GM11168 (cell line): Measurements from ENCODE around the gene R3HCC1L.
"Not testable (repeated sequence)": the region's sequence is repeated elsewhere in the genome, so short reads cannot be mapped to it uniquely, and the experiment has no call there.

Source experiments
- in situ Hi-C: fragments of 300-500 bp; cut with MboI; formaldehyde crosslinking; loops from one replicate; pipeline ENCODE4 v1.12.0; 2022; ENCODE audit warnings: low sequenced_read_pairs; ENCODE audit not compliant: unreplicated experiment

The R3HCC1L gene

DNA sequence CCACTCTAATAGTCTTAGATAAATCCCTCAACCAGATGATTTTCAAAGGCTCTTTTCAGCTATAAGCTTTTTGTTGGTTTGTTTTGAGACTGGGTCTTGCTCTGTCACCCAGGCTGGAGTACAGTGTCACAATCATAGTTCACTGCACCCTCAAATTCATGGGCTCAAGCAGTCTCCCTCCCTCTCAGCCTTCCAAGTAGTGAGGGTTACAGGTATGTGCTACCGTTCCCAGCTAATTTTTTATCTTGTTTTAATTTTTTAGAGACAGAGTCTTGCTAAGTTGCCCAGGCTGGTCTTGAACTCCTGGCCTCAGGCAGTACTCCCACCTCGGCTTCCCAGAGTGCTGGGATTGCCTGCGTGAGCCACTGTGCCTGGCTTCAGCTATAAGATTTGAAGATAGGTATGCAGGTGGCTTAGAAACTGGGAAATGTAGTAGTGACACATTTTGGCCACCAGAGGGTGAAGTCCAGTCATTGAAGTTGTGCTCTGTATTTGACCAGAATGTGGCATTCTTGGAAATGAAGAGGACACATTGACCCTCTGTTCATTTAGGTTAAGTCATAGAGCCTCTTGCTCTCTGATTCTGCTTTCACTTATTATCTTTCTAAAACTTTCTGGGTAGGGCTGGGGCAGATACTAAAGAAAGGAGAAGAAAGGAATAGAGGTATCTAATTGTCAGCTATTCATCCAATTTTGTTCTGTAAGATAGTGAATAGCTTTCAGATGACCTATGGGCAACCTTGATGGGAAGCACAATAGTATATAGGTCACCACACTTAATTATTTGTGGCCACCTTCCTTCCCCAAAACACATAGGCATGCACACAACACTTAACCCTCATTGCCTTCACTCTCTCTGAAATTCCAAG is 36.0 kb downstream of the R3HCC1L start:
- in situ Hi-C loops = no loop called here

DNA sequence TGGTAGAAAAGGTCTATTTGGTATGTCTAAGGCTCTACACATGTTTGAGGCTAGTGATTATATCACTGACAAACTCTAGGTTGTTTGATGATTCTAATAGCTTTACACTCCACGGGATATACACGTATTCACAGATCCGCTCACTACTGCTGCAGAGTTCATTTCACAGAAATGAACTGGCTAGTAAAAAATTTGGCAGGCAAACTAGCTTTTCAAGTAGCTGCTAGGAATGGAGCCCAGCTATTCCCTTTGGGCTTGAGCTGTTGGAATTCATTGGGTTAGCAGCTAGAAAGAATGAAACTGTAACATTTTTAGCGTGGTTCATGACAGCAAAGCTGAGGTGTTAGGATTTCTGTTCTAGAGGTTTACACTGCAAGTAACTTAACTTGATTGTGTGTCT is 37.6 kb downstream of the R3HCC1L start:
- in situ Hi-C loops = no loop called here

DNA sequence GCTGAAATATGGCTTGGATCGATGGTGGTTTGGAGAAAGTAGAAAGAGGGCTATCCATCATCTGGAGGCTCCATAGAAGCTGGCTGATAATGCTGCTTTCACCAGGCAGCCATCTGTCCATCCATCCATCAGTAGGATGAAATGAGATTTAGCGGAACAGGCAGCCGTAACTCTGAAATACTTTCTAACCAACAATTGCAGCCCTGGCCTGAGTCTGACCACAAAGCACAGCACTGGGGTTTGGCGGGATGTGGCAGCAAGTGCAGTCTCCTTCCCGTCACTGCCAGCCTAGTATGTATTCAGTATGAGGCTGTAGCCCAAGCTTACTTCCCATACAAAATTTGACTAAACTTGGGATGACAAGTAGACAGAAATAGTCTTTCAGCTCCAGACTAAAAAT is 38.0 kb downstream of the R3HCC1L start:
- in situ Hi-C loops = no loop called here

DNA sequence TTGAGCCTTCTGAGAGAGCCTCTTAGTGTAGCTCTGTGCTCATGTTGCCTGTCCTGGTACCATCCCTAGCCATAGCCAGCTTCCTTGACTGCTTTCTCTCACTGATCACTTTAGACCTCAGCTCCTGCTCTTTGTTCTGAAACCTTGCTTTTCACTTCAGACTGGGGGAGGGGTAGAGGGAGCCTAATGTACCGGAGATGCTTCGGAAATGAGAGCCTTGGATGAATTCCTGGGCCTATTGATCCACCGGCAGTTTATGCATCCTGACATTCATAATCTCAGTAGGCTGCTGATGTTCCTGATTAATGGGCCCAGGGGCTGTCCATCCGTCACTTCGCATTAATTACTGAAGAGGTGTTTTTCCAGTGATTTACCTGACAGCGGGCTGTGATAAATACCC is 38.8 kb downstream of the R3HCC1L start:
- in situ Hi-C loops = no loop called here

DNA sequence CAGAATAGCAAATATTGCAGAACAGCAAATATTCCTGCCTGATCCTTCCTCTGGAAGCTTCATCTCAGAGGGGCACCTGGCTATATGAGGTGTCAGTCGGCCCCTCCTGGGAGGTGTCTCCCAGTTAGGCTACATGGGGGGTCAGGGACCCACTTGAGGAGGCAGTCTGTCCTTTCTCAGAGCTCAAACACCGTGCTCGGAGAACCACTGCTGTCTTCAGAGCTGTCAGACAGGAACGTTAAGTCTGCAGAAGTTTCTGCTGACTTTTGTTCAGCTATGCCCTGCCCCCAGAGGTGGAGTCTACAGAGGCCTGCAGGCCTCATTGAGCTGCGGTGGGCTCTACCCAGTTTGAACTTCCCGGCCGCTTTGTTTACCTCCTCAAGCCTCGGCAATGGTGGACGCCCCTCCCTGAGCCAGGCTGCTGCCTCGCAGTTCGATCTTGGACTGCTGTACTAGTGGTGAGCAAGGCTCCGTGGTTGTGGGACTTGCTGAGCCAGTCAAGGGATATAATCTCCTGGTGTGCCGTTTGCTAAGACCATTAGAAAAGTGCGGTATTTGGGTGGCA is 48.0 kb downstream of the R3HCC1L start:
- in situ Hi-C loops = not testable (repeated sequence)

DNA sequence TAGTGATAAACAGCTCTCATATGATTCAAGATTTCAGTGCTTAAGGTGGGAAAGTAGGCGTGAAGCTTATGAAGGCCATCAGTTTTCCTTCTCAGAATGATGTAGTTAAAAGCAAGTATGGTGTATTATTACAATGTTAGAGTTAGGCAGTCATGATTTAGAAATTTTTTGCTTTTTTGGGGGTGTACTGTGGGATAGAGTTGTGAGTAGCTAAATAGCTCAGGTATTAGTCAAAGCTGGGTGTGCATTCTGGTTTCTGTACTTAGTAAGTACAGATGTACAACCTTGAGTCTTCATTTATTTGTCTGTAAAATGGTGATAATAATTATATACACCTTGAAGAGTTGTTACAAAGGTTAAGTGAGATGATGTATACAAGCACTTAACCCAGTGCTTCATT is 52.2 kb downstream of the R3HCC1L start:
- in situ Hi-C loops = no loop called here

DNA sequence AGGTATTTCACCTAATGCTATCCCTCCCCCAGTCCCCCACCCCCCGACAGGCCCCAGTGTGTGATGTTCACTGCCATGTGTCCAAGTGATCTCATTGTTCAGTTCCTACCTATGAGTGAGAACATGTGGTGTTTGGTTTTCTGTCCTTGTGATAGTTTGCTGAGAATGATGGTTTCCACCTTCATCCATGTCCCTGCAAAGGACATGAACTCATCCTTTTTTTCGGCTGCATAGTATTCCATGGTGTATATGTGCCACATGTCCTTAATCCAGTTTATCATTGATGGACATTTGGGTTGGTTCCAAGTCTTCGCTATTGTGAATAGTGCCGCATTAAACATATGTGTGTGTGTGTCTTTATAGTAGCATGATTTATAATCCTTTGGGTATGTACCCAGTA is 56.3 kb downstream of the R3HCC1L start:
- in situ Hi-C loops = not testable (repeated sequence)

DNA sequence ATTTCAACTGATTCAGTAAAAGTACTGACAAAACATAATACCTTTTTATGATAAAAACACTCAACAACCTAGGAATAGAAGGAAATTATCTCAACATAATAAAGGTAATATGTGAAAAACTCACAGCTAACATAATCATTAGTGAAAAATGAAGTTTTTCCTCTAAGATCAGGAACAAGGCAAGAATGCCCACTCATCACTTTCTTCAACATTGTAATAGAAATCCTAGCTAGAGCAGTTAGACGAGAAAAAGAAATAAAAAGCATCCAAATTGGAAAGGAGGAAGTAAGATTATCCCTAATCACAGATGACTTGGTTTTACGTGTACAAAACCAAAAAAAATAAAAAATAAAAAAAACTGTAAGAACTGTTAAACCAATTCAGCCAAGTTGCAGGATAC is 58.6 kb downstream of the R3HCC1L start:
- in situ Hi-C loops = no loop called here

DNA sequence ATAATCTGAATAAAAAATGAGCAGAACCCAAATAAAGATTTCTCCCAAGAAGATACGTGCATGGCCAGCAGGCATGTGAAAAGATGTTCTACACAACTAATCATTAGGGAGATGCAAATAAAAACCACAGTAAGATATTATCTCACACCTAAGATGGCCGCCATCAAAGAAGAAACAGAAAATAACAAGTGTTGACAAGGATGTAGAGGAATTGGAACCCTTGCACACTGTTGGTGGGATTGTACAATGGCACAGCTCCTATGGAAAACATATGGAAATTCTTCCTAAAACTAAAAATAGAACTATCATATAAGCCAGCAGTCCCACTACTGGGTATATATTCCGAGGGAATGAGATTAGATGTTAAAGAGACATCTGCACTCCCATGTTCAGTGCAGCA is 60.2 kb downstream of the R3HCC1L start:
- in situ Hi-C loops = no loop called here

DNA sequence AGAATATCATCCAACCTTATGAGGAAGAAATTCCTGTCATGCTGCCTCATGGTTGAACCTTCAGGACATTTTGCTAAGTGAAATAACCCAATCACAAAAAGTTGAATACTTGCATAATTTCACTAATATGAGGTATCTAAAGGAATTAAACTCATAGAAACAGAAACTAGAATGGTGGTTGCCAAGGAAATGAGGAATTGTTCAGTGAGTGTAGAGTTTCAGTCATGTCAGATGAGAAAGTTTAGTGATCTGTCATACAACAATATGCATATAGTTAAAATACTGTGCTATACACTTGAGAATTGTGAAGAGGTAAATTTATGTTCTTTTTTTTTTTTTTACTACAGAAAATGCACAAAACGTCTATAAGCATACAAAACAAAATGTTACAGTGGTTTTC is 60.7 kb downstream of the R3HCC1L start:
- in situ Hi-C loops = no loop called here

DNA sequence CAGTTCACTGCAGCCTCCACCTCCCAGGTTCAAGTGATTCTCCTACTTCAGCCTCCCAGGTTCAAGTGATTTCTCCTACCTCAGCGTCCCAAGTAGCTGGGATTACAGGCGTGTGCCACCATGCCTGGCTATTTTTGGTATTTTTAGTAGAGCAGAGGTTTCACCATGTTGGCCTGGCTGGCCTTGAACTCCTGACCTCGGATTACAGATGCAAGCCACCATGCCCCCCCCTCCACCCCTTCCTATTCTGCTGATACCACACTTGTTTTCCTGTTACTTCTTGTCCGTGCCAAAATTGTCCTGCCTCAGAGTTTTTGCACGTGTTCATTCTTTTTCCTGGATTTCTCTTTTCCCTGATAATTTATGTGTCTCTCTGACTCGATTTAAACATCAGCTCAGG is 62.5 kb downstream of the R3HCC1L start:
- in situ Hi-C loops = no loop called here

DNA sequence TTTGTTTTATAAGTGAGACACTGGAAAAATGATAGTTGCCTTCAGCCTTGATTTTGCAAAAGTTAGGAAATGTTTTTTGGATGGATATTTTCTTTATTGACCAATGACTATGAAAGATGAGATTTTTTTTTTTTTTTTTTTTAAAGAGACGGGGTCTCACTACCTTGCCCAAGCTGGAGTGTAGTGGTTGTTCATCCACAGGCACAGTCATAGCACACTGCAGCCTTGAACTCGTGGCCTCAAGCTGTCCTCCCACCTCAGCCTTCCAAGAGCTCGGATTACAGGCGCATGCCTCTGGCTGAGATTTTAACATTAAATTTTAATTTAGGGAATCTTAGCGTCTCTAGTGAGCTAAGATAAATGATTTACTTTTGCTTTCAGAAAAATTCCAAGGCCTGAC is 67.3 kb downstream of the R3HCC1L start:
- in situ Hi-C loops = no loop called here

DNA sequence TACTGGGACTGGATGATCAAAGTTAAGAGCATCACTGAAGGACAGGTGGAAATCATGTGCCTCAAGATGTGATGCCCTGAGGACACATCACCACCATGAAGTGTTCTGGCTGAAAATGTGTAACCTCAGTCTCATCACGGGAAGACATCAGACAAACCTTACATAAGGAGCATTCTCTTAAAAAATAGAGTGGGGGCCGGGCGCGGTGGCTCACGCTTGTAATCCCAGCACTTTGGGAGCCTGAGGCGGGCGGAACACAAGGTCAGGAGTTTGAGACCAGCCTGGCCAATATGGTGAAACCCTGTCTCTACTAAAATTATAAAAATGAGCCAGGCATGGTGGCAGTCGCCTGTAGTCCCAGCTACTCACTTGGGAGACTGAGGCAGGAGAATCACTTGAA is 67.9 kb downstream of the R3HCC1L start:
- in situ Hi-C loops = no loop called here

DNA sequence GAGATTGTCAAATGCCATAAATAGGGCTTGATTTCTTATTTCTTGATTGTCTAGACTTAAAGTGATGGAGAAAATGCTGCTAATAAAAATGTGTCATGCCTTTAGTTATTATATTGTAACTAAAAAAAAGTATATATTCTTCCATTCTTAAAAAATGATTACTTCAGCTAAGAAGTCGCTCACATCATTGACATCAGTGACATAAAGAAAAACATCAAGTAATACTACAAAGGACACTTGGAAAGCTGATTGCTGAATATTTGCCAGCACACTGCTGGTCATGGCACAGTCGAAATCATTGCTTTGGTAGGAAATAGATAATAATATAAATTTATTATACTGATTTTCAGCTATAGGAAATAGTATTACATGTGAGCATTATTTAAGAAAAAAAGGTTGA is 70.9 kb downstream of the R3HCC1L start:
- in situ Hi-C loops = no loop called here

DNA sequence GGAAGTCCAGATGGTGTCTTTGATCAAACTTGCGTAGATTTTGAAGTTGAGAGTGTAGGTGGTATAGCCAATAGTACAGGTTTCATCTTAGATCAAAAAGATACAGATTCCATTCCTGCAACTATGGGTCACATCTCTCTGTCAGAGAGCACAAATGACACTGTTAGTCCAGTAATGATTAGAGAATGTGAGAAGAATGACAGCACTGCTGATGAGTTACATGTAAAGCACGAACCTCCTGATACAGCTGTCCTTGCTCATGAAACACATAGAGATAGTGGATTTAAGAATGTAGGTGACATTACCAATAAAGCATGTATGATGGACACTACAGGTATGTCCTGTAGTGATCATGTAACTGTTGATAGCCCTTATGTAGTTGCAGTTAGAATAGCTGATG is 74.5 kb downstream of the R3HCC1L start:
- in situ Hi-C loops = no loop called here

DNA sequence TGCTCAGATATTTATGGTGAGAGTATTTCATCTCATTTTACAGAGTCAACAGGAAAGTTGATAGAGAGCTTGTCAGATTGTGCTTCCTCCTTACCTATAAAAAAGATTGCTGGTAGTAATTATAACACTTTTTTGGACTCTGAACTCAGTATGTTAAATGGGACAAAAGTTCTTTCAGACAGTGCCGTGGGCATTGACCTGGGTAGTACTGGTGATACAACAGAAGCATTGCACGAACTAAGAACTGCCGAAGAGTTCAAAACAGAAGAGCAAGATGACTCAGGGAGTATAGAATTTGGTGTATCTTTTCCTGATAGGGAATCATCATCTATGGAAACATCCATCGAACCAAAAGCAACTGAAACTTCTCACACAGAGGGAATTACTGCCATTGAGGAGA is 75.0 kb downstream of the R3HCC1L start:
- in situ Hi-C loops = no loop called here

DNA sequence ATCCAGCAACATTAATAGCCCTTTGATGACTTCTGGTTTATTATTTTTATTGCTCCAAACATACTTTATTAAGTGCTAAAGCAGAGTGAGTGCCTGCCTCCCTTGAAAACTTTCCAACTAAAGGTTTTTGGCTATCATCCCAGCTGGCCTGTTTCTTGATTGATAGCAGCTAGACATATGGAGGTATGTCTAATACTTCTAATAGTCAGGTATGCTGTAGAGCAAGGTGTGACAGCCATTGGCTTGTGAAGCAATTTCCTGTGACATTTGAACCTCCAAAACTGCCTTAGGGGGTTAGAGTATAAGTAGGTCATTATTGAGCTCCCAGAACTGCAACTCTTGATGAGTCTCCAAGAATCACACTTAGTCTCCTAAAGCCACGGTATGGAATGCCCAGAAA is 77.7 kb downstream of the R3HCC1L start:
- in situ Hi-C loops = no loop called here

DNA sequence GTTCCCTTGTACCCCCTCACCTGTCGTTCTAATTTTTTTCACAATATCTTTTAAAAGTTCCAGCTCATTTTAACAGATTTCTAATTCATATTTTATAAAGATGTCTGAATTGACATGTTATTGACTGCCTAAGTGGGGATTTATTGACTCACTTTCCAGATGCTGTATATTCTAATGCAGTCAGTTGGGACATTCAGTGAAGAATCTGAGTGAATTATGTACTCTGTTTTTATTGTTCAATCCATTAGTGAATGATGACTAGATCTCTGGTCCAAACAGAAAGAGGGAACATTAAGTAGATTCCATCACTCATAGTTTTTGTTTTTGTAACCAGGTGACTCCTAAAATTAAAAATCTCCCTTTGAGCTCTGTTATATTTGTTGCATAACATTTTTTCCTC is 79.3 kb downstream of the R3HCC1L start:
- in situ Hi-C loops = no loop called here

DNA sequence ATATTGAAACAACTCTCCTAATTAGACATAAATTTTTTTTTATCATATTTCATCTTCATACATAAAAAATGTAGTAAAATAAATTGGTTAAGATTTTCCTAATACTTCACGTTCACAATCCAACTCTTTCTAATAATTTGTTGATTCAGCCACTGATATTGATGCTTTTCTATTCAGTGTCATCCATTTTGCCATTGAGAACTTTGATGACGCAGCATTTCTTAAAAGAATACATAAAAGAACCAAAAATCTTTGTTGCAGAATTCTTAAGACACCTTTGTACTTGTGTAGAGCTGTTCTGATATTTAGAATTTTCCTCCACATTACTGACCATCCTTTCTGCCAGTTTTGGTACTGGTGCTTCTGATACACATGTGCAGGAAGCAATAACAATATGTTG is 80.9 kb downstream of the R3HCC1L start:
- in situ Hi-C loops = no loop called here

DNA sequence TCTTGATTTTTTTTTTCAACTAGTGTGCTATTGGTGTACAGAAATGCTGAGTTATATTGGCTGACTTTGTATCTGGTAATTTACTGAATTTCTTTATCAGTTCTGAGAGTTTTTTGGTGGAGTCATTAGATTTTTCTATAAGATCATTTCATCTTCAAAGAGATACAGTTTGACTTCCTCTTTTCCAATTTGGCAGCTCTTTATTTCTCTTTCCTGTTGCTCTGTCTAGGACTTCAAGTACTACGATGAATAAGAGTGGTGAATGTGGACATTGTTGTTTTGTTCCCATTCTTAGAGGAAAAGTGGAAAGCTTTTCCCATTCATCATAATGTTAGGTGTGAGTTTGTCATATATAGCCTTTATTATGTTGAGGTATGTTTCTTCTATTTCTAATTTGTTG is 83.3 kb downstream of the R3HCC1L start:
- in situ Hi-C loops = no loop called here

DNA sequence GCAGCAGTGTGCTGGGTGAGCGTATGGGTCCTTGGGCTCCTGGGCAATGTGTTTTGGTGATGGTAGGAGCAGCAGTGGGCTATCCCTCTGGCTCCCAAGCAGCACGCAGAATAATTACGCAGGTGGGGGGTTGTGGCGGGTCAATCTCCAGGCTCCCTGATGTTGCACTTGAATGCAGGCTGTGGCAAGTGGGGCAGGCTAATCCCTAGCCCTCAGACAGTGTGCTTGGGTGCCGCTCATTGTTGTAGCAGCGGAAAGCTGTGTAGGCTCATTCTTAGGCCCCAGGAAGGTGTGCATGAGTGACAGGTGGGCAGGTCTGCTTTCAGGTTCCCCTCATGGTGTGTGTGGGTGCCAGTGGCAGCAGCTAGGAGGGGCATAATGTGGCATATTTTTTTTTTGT is 89.4 kb downstream of the R3HCC1L start:
- in situ Hi-C loops = no loop called here

DNA sequence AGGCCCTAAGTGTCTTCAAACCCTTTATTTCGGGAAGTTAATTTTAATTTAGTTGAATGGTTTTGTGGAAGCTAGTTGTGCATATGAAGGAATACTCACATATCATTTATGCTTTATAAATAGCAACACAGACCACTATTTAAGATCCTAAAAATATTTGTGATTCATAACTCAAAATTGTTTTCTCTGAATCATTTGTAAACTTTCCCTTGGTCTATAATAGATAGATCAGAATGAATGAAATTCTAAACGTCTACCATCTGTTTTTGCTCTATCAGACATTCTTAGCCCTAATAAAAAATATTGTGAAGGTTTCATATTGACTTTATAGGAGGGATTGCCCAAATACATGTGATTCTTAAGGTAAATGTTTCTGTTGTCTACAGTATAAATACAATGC is 90.1 kb downstream of the R3HCC1L start:
- in situ Hi-C loops = no loop called here
